Ovary (tissue), 9 donors: Measurements from ENCODE around the gene FAM120B. TPM values are rescaled to one million over a fixed set of nuclear protein-coding genes. Genes with fewer than 3 reads are reported as not detected.

Experiments
- DNase-seq, 5 donors: peaks; one replicate each; pipeline ENCODE4 v3.0.0-alpha.2; 2019 to 2020
- H3K27ac ChIP-seq, 2 donors: fragments of 200-600 bp; one replicate each; pipeline versions ENCODE4 v1.5.1 to v1.8.0; 2019 to 2022
- H3K27me3 ChIP-seq: fragments of 200-600 bp; one replicate; pipeline ENCODE4 v1.8.0; 2022
- H3K36me3 ChIP-seq: fragments of 200-600 bp; sonication (generic); one replicate; pipeline ENCODE4 v1.5.1; 2019
- H3K4me1 ChIP-seq: one replicate; pipeline ENCODE4 v1.8.1; 2013; ENCODE audit warnings: mild to moderate bottlenecking, moderate library complexity; ENCODE audit not compliant: insufficient read depth
- H3K4me3 ChIP-seq: fragments of 200-600 bp; sonication (generic); one replicate; pipeline ENCODE4 v1.5.1; 2017
- H3K9me3 ChIP-seq, 2 donors: fragments of 200-600 bp in 1 of 2; sonication (generic) in 1 of 2; one replicate each; pipeline versions ENCODE4 v1.5.1 to v1.8.1; 2013 to 2019; ENCODE audit warnings: mild to moderate bottlenecking in 1 of 2, moderate library complexity in 1 of 2
- CTCF ChIP-seq, 3 donors: fragments of 450-650 bp in 2 of 3; fragments of 200-600 bp in 1 of 3; IDR thresholded peaks; one replicate each; pipeline versions ENCODE4 v1.5.1 to v1.8.0; 2016 to 2022; ENCODE audit warnings: antibody characterized with exemption in 3 of 3, mild to moderate bottlenecking in 1 of 3
- EP300 ChIP-seq: sonication (generic); formaldehyde crosslinking; IDR thresholded peaks from one replicate; pipeline ENCODE4 v1.6.1; 2017; ENCODE audit warnings: antibody characterized with exemption
- POLR2A ChIP-seq: fragments of 450-650 bp; IDR thresholded peaks from one replicate; pipeline ENCODE4 v1.6.1; 2017; ENCODE audit warnings: antibody characterized with exemption, mild to moderate bottlenecking, moderate library complexity
- WGBS, 3 donors: extraction: QIAGEN DNeasy Blood & Tissue Kit in 1 of 3; methylation state at CpG; one replicate each; pipeline versions ENCODE4 v1.1.5 to v1.1.7; 2013 to 2017; 5-methylcytosine and 5-hydroxymethylcytosine counted together
- intact Hi-C, 4 donors: fragments of 100-400 bp; cut with DNase I; formaldehyde crosslinking; loops; one replicate each; pipeline versions ENCODE4 v1.11.0 to v1.15.1; 2022 to 2023
- polyA plus RNA-seq, 2 donors: library from polyadenylated mRNA; stranded (reverse); fragments of 200-250 nt in 1 of 2; fragments of 350-450 nt in 1 of 2; fragmentation: Illumina TruSeq in 1 of 2; extraction: RNeasy Lipid Tissue Mini Kit (QIAGEN cat#74804) in 1 of 2; gene quantifications; one replicate each; pipeline ENCODE4 v1.2.3, GENCODE V29; 2013 to 2014
- total RNA-seq, 7 donors: library from RNA; depleted of rRNA in 2 of 7; stranded (reverse); fragments of >200 nt in 2 of 7; fragmentation: NEBNext Ultra II Directional in 3 of 7; extraction: Animal tissue kit (Norgen Biotek cat#: 25700) in 3 of 7; gene quantifications; one replicate each; pipeline versions ENCODE4 v1.1.0 to v1.2.4, GENCODE V29; 2016 to 2023
- donor health status: DM: no; HTN: no; CAD: no; lungs with moderate emphysema.
- donor health status: DM: no; HTN: no; CAD: no.
- donor health status: Bipolar disorder and iron deficiency.
- donor health status: DM: yes; HTN: yes; CAD: no.
- donor health status: DM: no; HTN: no; CAD: no.
- donor health status: DM: yes; HTN: yes; CAD: no.

FAM120B gene
- total and polyA plus RNA-seq, 9 donors: 10.6 to 39.3 (median 28.4) TPM

- Histone ChIP-seq H3K27ac (no peak overlapping the region), H3K36me3 (no peaks in the 10 kb centered on the region), H3K27me3 (no peaks in the 10 kb centered on the region), H3K4me1 (peaks cover 15% of the 10 kb centered on the region), H3K9me3 (no peaks in the 10 kb centered on the region), H3K4me3 (no peak overlapping the region)
- DNase-seq: no peak
- intact Hi-C loops: loop anchor here in 1 of 4 donors (10.0 kb wide), 1 partner anchor 463 kb away; no protein-coding TSS in a partner anchor
- WGBS, 3 donors: 26 to 38% (median 31%) methylated on average over 11 of the region's 11 CpGs
- no peak for TF ChIP-seq POLR2A
- TF ChIP-seq CTCF (IDR thresholded peaks at IDR 0.05): no peak
- no peak for TF ChIP-seq EP300
Measured at GRCh38 chr6:170297576-170298330, 8.8 kb upstream of the FAM120B start.

DNA sequence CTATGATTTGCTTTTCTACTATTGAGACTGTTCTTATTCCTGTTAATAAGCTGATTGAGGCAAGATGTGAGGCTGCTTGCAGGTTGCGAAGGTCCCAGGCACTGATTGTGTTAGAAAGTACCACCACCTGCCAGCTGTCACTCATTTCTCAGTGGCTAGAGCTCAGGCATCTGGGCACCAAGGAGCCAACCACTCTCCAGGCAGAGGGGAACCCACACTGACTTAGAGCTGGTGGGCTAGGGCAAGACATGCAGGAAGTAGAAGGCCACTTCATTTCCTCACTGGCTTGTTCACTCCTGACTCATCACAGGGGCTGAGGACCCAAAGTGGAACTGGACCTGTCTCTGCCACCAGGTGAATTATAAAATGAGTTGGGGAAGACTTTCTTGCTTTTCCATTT lies 7.9 kb upstream of the FAM120B start:
- intact Hi-C loops: loop anchor here in 1 of 4 donors (10.0 kb wide), 1 partner anchor 464 kb away; no protein-coding TSS in a partner anchor
- no peak overlapping the region for H3K27ac ChIP-seq
- WGBS, 3 donors: 90 to 100% (median 96%) methylated on average over 1 of the region's 1 CpG
- TF ChIP-seq CTCF (IDR thresholded peaks at IDR 0.05) (no peak), POLR2A (no peak), EP300 (no peak)
- no peak overlapping the region for H3K4me3 ChIP-seq
- DNase-seq: no peak
- no peaks in the 10 kb centered on the region for H3K27me3 ChIP-seq
- no peaks in the 10 kb centered on the region for H3K9me3 ChIP-seq
- peaks cover 15% of the 10 kb centered on the region for H3K4me1 ChIP-seq
- H3K36me3 ChIP-seq: no peaks in the 10 kb centered on the region

DNA sequence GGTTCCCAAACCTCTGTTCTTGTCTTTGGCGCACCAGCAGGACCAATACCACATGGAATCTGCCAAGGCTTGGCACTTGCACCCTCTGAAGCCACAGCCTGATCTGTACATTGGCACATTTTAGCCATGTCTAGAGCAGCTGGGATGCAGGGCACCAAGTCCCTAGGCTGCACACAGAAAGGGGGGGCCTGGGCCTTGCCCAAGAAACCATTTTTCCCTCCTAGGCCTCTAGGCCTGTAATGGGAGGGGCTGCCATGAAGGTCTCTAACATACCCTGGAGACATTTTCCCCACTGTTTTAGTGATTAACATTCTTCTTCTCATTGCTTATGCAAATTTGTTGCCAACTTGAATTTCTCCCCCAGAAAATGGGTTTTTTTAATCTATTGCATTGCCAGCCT lies 5.4 kb upstream of the FAM120B start:
- Histone ChIP-seq H3K27me3 (no peaks in the 10 kb centered on the region), H3K36me3 (no peaks in the 10 kb centered on the region), H3K9me3 (no peaks in the 10 kb centered on the region), H3K4me1 (peaks cover 7% of the 10 kb centered on the region), H3K4me3 (no peak overlapping the region), H3K27ac (no peak overlapping the region)
- intact Hi-C loops: no loop called here
- no peak for DNase-seq
- TF ChIP-seq EP300 (no peak), CTCF (IDR thresholded peaks at IDR 0.05) (no peak), POLR2A (no peak)
- WGBS, 3 donors: 94 to 100% (median 100%) methylated on average over 1 of the region's 1 CpG

DNA sequence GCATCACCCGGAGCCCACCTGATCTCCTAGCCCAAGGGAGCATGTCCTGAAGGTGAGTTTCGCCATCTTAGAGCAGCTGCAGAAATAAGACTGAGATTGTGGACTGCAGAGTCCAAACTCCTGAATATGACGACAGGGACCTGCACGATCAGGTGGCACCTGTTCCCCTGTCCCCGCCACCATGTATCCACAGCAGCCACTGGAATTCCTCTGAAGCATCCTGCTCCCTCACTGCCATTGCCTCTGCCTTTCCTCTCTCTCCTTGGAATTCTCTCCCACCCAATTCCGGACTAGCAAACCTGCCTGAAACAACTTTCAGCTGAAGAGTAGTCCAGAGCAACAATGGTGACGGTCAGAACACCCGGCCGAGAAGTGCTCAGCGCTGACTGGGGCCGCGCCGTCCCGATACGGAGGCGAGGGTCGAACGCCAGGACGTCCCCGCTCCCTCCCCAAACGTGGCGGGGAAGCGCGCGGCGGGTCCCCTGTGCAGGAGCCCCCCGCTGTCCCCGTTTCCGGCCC lies 694 bp upstream of the FAM120B start:
- Histone ChIP-seq H3K36me3 (no peaks in the 10 kb centered on the region), H3K4me3 (peak overlapping the region; percentile 92), H3K27ac (no peak overlapping the region), H3K27me3 (no peaks in the 10 kb centered on the region), H3K4me1 (peaks cover 18% of the 10 kb centered on the region), H3K9me3 (no peaks in the 10 kb centered on the region)
- DNase-seq: peak in 1 of 5 donors; percentile 24
- WGBS, 3 donors: 8 to 15% (median 10%) methylated on average over 19 to 29 of the region's 29 CpGs
- TF ChIP-seq POLR2A: no peak
- no peak for TF ChIP-seq EP300
- no peak for TF ChIP-seq CTCF (IDR thresholded peaks at IDR 0.05)
- intact Hi-C loops: no loop called here
